ENCODE data around the gene JAG2. TPM values are rescaled to one million over a fixed set of nuclear protein-coding genes. Genes with fewer than 3 reads are reported as not detected.

JAG2 gene
- total and polyA plus RNA-seq, 2 of the 13 experiments (the other 11 are each of a cell fraction or from before 2014, with no cell fraction given), result 0.04 to 0.16 TPM

GRCh38 chr14:105102361-105102870 is 66.2 kb downstream of the JAG2 start:
- no peak for ATAC-seq
- Histone ChIP-seq H3K9ac (ENCODE audit: insufficient read depth, low read depth, low read length) (no peak overlapping the region), H3K4me2 (ENCODE audit: low read depth, low read length) (no peak overlapping the region), H2AFZ (ENCODE audit: low read length) (no peak overlapping the region), H4K20me1 (ENCODE audit: insufficient read depth, low read length) (no peaks in the 10 kb centered on the region), H3K27me3 (ENCODE audit: control insufficient read depth in 1 of 2, insufficient read depth in 2 of 2, low read length in 2 of 2) (peaks cover 8 to 38% of the 10 kb centered on the region in 2 experiments; a peak in 4 of 5 replicates), H3K79me2 (ENCODE audit: insufficient read depth, low read length) (no peaks in the 10 kb centered on the region), H3K27ac (ENCODE audit: extremely low read length, insufficient read depth, low read length) (no peak overlapping the region), H3K36me3 (replicated peaks in 1 of 2; ENCODE audit: control insufficient read depth in 1 of 2, insufficient read depth in 2 of 2, low read length in 2 of 2) (no peaks in the 10 kb centered on the region), H3K4me1 (ENCODE audit: insufficient read depth, low read length) (no peaks in the 10 kb centered on the region), H3K4me3 (replicated peaks in 1 of 3; ENCODE audit: insufficient read depth in 1 of 3, low read depth in 2 of 3, low read length in 3 of 3) (no peak overlapping the region), H3K9me3 (ENCODE audit: low read length) (peaks cover 3% of the 10 kb centered on the region; the same call in 1 of the 2 replicates)
- intact Hi-C loops (cut with micrococcal nuclease; ENCODE audit: unreplicated experiment), result no loop called here
- FAIRE-seq, result no peak
- WGBS (ENCODE audit: low lambda C conversion rate), result 22% methylated on average over 7 of the region's 7 CpGs
- TF ChIP-seq ZNF501 (CRISPR knock-in tag; IDR thresholded peaks at IDR 0.05), result no peak
- no peak for TF ChIP-seq STAT5B (CRISPR knock-in tag; IDR thresholded peaks at IDR 0.05)
- no peak for TF ChIP-seq ATF7 (IDR thresholded peaks at IDR 0.05)
- TF ChIP-seq ATF7 (CRISPR knock-in tag; IDR thresholded peaks at IDR 0.05), result no peak
- no peak for TF ChIP-seq EEA1 (CRISPR knock-in tag; IDR thresholded peaks at IDR 0.05; ENCODE audit: borderline replicate concordance)
- TF ChIP-seq NR3C1 (CRISPR knock-in tag; IDR thresholded peaks at IDR 0.05), result no peak
- TF ChIP-seq DBP (CRISPR knock-in tag; IDR thresholded peaks at IDR 0.05; ENCODE audit: not compliant biosample characterization), result no peak
- TF ChIP-seq NFATC3 (CRISPR knock-in tag; IDR thresholded peaks at IDR 0.05), result no peak
- no peak for TF ChIP-seq ZBTB38 (CRISPR knock-in tag; IDR thresholded peaks at IDR 0.05)
- TF ChIP-seq ZNF317 (CRISPR knock-in tag; IDR thresholded peaks at IDR 0.05), result no peak
- TF ChIP-seq KMT2A (CRISPR knock-in tag; IDR thresholded peaks at IDR 0.05), result no peak
- no peak for TF ChIP-seq PRMT3 (CRISPR knock-in tag; IDR thresholded peaks at IDR 0.05; ENCODE audit: borderline replicate concordance, low read depth)
- no peak for TF ChIP-seq ARID4A (CRISPR knock-in tag; IDR thresholded peaks at IDR 0.05; ENCODE audit: borderline replicate concordance)
- no peak for TF ChIP-seq DRAP1 (CRISPR knock-in tag; IDR thresholded peaks at IDR 0.05)
- TF ChIP-seq RBM39 (IDR thresholded peaks at IDR 0.05; ENCODE audit: low read depth, low read length, poor library complexity, severe bottlenecking), result no peak
- ChIA-PET POLR2A (no interaction called here), CTCF (ENCODE audit: low intra/inter-chr PET ratio, low total read pairs) (no interaction called here)
- DNase-seq (ENCODE audit: low spot score), result no peak
- BruUV-seq (replicated peaks), result no TSS peak
- in situ Hi-C loops (cut with HindIII; ENCODE audit: extremely low pct_ligation_motif_present, low pct_unique_long_range_greater_than_20kb), result no loop called here
